Heart left ventricle (tissue), 16 donors: ENCODE results near the gene CFAP299. TPM values are rescaled to one million over a fixed set of nuclear protein-coding genes. Genes with fewer than 3 reads are reported as not detected.

Experiments
- ATAC-seq, 4 donors: fragments of 200-7000 bp; cut with Tn5 transposase; one replicate each; pipeline ENCODE4 v1.9.1; 2020 to 2022; ENCODE audit warnings: moderate library complexity in 4 of 4, mild to moderate bottlenecking in 3 of 4, moderate number of reproducible peaks in 1 of 4
- DNase-seq, 5 donors: peaks; one replicate each; pipeline ENCODE4 v3.0.0-alpha.2; 2020
- H3K27ac ChIP-seq, 12 donors: fragments of 200-600 bp; sonication (generic) in 4 of 12; one replicate each; pipeline versions ENCODE4 v1.5.0 to v1.8.0; 2016 to 2022; ENCODE audit warnings: mild to moderate bottlenecking in 2 of 12
- H3K27me3 ChIP-seq, 9 donors: fragments of 200-600 bp; sonication (generic) in 2 of 9; one replicate each; pipeline versions ENCODE4 v1.5.1 to v1.8.0; 2016 to 2022; ENCODE audit warnings: mild to moderate bottlenecking in 3 of 9
- H3K36me3 ChIP-seq, 9 donors: fragments of 200-600 bp; sonication (generic) in 2 of 9; one replicate each; pipeline versions ENCODE4 v1.5.0 to v1.8.0; 2018 to 2022; ENCODE audit warnings: mild to moderate bottlenecking in 2 of 9
- H3K4me1 ChIP-seq, 12 donors: fragments of 200-600 bp; sonication (generic) in 4 of 12; one replicate each; pipeline versions ENCODE4 v1.5.0 to v1.8.0; 2016 to 2022; ENCODE audit warnings: mild to moderate bottlenecking in 3 of 12
- H3K4me3 ChIP-seq, 12 donors: fragments of 200-600 bp; sonication (generic) in 4 of 12; one replicate each; pipeline versions ENCODE4 v1.5.0 to v1.8.0; 2017 to 2022; ENCODE audit warnings: mild to moderate bottlenecking in 9 of 12, moderate library complexity in 4 of 12
- H3K9me3 ChIP-seq, 12 donors: fragments of 200-600 bp; sonication (generic) in 4 of 12; one replicate each; pipeline versions ENCODE4 v1.5.0 to v1.8.0; 2016 to 2022; ENCODE audit warnings: mild to moderate bottlenecking in 1 of 12
- POLR2A ChIP-seq, 2 donors: fragments of 450-650 bp; IDR thresholded peaks; one replicate each; pipeline ENCODE4 v1.6.1; 2017; ENCODE audit warnings: antibody characterized with exemption in 2 of 2, mild to moderate bottlenecking in 2 of 2, moderate library complexity in 2 of 2
- WGBS, 4 donors: extraction: QIAGEN DNeasy Blood & Tissue Kit in 2 of 4; methylation state at CpG; one replicate each; pipeline versions ENCODE4 v1.1.5 to v1.1.7; 2013 to 2018; 5-methylcytosine and 5-hydroxymethylcytosine counted together
- intact Hi-C, 10 donors: fragments of 100-400 bp; cut with DNase I; formaldehyde crosslinking; loops; one replicate each; pipeline versions ENCODE4 v1.11.1 to v1.14.2; 2022
- polyA plus RNA-seq, 2 donors: library from polyadenylated mRNA; stranded (reverse); fragments of 200-250 nt; gene quantifications; one replicate each; pipeline ENCODE4 v1.2.3, GENCODE V29; 2013
- total RNA-seq, 9 donors: library from RNA; depleted of rRNA in 2 of 9; stranded (reverse); fragments of >200 nt in 2 of 9; fragmentation: NEBNext Ultra II Directional in 3 of 9; extraction: Animal tissue kit (Norgen Biotek cat#: 25700) in 3 of 9; gene quantifications; one replicate each; pipeline versions ENCODE4 v1.1.0 to v1.2.4, GENCODE V29; 2016 to 2023
- TF ChIP-seq, protein P1 (sequence below), 12 donors: fragments of 200-600 bp; sonication (generic) in 4 of 12; IDR thresholded peaks; one replicate each; pipeline versions ENCODE4 v1.5.0 to v1.8.0; 2018 to 2022; ENCODE audit warnings: antibody characterized with exemption in 12 of 12, mild to moderate bottlenecking in 5 of 12
- donor health status: ischemic (EF 13 %, LVEDD 7.1; RV severe dilation, severe dysfunction).
- donor health status: healthy with polysubstance abuse.
- donor health status: DM: no; HTN: yes; CAD: no.
- donor health status: DM: no; HTN: no; CAD: no.
- donor health status: ischemic (EF 25% LVEDD 6.9; RV normal size, moderate dysfunction).
- donor health status: ischemic (EF 25% LVEDD 5.7; RV mildly dilated, moderate dysfunction).
- donor health status: healthy.
- donor health status: DM: yes; HTN: yes; CAD: no.
- donor health status: ischemic (EF 35%, LVEDD 5.7; RV mildly dilated, moderate dysfunction).
- donor health status: nonischemic (EF 11% LVEDD 7.7; RV severe dilation, severe dysfunction).
- donor health status: DM: yes; HTN: yes; CAD: no.
- donor health status: PGD.
- donor health status: ischemic (EF 29% LVEDD 5.4; RV normal size, mild dysfunction).
- donor health status: nonischemic (EF 23%, LVEDD 6.1; RV moderate dilation, normal function).

Gene CFAP299
- total and polyA plus RNA-seq, 11 donors: 0.25 TPM; not detected in 10

GRCh38 chr4:80305466-80305865 is 30.1 kb upstream of the CFAP299 start:
- WGBS, 4 donors: 82 to 86% (median 83%) methylated on average over 3 of the region's 3 CpGs
- no peak for TF ChIP-seq POLR2A (IDR thresholded peaks at IDR 0.05)
- TF ChIP-seq, protein P1, sequence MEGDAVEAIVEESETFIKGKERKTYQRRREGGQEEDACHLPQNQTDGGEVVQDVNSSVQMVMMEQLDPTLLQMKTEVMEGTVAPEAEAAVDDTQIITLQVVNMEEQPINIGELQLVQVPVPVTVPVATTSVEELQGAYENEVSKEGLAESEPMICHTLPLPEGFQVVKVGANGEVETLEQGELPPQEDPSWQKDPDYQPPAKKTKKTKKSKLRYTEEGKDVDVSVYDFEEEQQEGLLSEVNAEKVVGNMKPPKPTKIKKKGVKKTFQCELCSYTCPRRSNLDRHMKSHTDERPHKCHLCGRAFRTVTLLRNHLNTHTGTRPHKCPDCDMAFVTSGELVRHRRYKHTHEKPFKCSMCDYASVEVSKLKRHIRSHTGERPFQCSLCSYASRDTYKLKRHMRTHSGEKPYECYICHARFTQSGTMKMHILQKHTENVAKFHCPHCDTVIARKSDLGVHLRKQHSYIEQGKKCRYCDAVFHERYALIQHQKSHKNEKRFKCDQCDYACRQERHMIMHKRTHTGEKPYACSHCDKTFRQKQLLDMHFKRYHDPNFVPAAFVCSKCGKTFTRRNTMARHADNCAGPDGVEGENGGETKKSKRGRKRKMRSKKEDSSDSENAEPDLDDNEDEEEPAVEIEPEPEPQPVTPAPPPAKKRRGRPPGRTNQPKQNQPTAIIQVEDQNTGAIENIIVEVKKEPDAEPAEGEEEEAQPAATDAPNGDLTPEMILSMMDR (IDR thresholded peaks at IDR 0.05): no peak

DNA sequence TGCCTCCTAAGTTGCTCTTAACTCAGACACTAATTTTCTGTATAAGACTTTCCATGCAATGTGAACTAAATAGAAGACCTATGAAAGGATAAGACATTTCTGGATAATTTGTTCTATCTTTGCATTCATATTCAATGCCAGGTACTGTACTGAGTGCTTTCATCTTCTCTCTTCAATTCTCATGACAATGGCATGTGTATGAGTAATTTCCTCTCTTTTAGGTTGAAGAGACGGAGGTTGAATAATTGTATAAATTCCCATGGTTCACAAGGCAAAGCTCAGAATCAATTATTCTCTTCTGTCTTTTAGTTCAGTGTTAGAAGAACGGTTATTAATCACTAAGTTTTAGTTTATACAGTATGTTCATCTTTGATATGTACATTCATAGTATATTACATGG is 29.3 kb upstream of the CFAP299 start:
- TF ChIP-seq, protein P1 (IDR thresholded peaks at IDR 0.05): no peak
- TF ChIP-seq POLR2A (IDR thresholded peaks at IDR 0.05): no peak
- WGBS, 4 donors: 69 to 79% (median 75%) methylated on average over 2 of the region's 2 CpGs
- no peak for ATAC-seq

More at GRCh38 chr4:80305466-80305865, 30.1 kb upstream of the CFAP299 start:
- Histone ChIP-seq H3K9me3 (no peaks in the 10 kb centered on the region), H3K4me1 (no peaks in the 10 kb centered on the region), H3K4me3 (no peak overlapping the region), H3K27ac (no peak overlapping the region), H3K27me3 (peaks cover 0 to 15% (median 0%) of the 10 kb centered on the region in 9 donors), H3K36me3 (no peaks in the 10 kb centered on the region)
- no peak for DNase-seq
- no peak for ATAC-seq
- intact Hi-C loops: no loop called here

DNA sequence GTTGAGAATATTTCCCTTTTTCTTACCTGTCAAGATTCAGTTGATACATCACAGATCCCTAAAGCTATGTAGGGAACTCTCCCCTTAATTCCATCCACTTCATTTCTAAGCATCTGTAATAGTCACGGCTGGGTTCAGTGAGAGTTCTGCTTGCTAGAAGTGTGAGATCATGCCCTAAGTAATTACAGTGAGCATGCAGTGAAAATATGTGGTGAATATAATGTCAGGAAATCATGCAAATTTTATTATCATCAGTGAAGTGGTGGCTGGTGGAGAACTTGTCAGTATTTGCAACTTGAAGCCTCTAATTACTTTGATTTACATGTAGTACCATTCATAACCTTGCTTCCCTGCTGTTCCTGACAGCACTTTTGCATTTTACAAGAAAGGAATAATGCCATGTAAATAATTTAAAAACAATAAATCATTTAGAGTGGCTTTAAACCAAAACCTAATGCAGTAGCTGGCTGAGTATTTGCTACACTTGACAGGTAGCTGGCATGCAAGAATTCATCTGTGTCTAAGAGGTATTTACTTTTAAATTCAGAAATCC is 28.3 kb upstream of the CFAP299 start:
- WGBS, 4 donors: 7 to 29% (median 22%) methylated on average over 1 of the region's 1 CpG
- no peak for ATAC-seq
- Histone ChIP-seq H3K36me3 (no peaks in the 10 kb centered on the region), H3K9me3 (no peaks in the 10 kb centered on the region), H3K27ac (no peak overlapping the region), H3K4me3 (no peak overlapping the region), H3K4me1 (no peaks in the 10 kb centered on the region), H3K27me3 (peaks cover 0 to 15% (median 0%) of the 10 kb centered on the region in 9 donors)
- DNase-seq: no peak
- no peak for TF ChIP-seq POLR2A (IDR thresholded peaks at IDR 0.05)
- TF ChIP-seq, protein P1 (IDR thresholded peaks at IDR 0.05): no peak
- intact Hi-C loops: no loop called here

More for the DNA sequence above, 29.3 kb upstream of the CFAP299 start:
- intact Hi-C loops: no loop called here
- Histone ChIP-seq H3K4me1 (no peaks in the 10 kb centered on the region), H3K36me3 (no peaks in the 10 kb centered on the region), H3K27ac (no peak overlapping the region), H3K9me3 (no peaks in the 10 kb centered on the region), H3K4me3 (no peak overlapping the region), H3K27me3 (peaks cover 0 to 15% (median 0%) of the 10 kb centered on the region in 9 donors)
- DNase-seq: no peak

GRCh38 chr4:80307774-80308465 is 27.6 kb upstream of the CFAP299 start:
- Histone ChIP-seq H3K4me1 (no peaks in the 10 kb centered on the region), H3K27me3 (peaks cover 0 to 15% (median 0%) of the 10 kb centered on the region in 9 donors), H3K4me3 (no peak overlapping the region), H3K9me3 (no peaks in the 10 kb centered on the region), H3K27ac (no peak overlapping the region), H3K36me3 (no peaks in the 10 kb centered on the region)
- WGBS, 4 donors: 33 to 47% (median 39%) methylated on average over 10 of the region's 10 CpGs
- TF ChIP-seq, protein P1 (IDR thresholded peaks at IDR 0.05): no peak
- TF ChIP-seq POLR2A (IDR thresholded peaks at IDR 0.05): no peak
- DNase-seq (peak in 2 of 5 donors; percentile 34 to 38), ATAC-seq (peak in 1 of 4 donors; percentile 41)
- intact Hi-C loops: no loop called here
